ENCODE measurements around the gene EMCN.
"Not testable (repeated sequence)": the region's sequence is repeated elsewhere in the genome, so short reads cannot be mapped to it uniquely, and the experiment has no call there.

Gene EMCN, protein sequence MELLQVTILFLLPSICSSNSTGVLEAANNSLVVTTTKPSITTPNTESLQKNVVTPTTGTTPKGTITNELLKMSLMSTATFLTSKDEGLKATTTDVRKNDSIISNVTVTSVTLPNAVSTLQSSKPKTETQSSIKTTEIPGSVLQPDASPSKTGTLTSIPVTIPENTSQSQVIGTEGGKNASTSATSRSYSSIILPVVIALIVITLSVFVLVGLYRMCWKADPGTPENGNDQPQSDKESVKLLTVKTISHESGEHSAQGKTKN

DNA sequence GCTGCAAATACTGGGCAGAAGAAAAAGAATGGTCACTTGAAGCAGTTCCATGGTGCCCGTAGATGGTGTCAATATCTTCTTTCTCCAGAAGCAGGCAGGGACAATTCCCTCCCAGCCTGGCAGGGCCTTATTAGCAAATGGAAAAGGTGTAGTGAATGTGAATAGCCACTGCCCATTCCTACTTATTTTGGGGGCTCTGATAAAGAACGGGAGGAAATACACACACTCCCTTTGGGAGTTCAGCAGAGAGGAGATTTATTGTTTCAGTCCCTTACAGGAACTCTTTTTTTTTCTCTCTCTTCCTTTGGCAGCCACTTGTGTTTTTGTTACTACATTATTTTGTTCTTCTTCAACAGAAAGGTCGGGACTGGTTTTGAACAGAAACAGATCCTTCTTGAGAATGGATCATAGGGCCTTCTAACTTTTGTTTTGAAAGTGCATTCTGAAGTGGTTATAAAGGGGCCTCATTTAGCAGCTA, at the start of gene EMCN:
Gene EMCN (minus strand): TSS at position 159 of the 478 bp plus-strand sequence. CDS start 108 bp downstream, at position 51.
- no peak for DNase-seq (ENCODE audit: low spot score)

DNA sequence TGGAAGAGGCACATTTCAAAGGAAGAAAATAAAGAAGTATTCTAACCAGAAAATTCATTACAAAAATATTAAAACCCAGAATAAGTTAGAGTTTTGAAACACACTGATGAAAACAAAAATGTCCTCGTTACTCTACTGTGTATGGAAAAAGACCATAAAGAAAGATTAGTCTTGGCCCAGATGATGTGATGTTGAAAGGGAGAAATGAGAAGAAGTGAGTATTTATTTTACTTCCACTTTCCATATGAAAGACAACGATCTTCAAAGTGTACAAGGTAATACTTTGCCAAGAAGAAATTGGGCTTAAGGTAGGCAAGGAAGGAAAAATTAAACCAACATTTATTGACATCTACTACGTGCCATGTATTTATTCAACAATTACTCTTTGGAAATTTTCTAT, 48.6 kb upstream of the EMCN start:
- DNase-seq (ENCODE audit: low spot score), result no peak

DNA sequence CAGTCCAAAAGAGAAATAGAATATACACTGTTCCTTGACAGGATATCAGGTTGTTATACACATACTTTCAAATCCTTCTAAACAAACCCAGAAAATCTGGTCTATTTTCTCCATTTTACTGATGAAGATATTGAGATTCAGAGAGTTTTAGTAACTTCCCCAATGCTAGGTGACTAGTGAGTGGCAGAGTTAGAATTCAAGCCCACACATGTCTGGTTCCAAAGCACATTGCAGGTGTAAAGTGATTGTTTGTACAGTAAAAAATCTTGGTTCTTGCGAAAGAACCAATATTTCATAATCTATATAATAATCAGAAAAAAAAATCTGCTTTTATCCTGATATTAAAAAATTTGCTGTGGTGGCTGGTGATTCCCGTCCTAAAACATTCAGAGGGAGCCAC, 39.5 kb upstream of the EMCN start:
- no peak for DNase-seq (ENCODE audit: low spot score)

DNA sequence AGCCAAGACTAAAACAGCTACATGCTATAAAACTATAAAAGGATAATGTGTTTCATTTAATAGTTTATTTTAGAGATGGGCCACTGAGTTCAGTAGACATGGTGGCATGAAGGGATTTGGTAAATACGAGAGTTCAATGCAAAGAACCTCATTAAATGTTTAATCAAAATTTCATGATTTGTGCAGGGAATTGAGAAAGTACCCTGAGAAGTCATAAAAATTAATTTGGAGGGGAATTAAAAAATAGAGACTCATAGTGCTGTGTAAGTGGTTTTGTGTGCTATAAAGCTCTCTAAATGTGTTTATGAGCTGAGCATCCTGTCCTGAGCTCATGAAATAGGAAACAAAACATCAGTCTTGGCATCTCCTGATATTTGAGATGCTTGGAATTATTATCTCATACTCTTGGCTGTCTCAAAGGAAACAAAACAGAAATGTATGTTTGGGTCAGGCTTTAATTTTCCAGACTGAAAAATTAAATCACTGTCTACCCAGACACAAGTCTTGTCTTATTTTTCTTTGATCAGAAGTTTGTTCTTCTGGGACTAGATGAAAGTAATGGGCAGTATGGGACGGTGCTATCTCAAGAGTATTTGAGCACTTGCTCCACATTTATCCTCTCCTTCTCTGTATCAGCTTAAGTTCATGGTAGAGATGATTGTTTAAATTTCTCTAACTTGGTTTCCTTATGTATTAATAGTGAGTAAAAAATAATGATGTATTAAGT, 38.0 kb upstream of the EMCN start:
- no peak for DNase-seq (ENCODE audit: low spot score)

DNA sequence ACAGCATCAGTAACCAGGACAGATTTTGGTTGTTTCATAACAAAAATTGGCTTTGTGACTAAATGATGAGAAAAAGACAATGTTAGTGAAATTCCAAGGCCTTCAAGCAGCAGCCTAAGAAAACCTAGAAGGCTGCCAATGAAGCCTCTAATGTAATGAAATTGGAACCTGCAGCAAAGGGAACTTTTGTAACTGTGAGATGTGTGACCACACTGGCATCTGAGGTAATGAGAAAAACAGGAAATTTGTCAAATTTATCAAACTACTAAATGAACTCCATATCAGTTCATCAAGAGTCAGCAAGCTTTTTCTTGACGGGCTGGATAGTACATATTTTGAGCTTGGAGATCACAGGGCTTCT, 30.4 kb upstream of the EMCN start:
- DNase-seq (ENCODE audit: low spot score), result no peak

DNA sequence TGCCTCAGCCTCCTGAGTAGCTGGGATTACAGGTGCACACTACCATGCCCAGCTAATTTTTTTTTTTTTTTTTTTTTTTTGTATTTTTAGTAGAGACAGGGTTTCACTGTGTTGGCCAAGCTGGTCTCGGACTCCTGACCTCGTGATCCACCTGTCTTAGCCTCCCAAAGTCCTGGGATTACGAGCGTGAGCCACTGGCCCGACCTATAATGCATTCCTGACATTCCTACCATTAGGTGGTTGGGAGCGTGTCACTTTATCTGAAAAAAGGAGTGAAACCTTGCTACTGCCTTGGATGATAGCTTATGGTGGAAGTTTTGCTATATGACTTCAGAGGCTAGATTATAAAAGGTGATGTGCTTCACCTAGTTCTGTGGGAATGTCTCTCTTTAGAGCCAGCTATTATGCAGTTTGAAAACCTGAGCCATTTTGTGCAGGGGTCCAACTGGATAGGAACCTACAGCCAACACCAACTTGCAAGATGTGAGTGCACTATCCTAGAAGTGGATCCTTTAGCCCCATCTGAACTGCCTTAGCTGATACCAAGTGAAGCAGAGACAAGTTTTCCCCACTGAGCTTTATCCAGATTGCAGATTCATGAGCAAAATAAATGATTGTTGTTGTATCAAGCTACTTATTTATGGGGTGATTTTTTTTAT, 29.8 kb upstream of the EMCN start:
- DNase-seq (ENCODE audit: low spot score), result no peak

DNA sequence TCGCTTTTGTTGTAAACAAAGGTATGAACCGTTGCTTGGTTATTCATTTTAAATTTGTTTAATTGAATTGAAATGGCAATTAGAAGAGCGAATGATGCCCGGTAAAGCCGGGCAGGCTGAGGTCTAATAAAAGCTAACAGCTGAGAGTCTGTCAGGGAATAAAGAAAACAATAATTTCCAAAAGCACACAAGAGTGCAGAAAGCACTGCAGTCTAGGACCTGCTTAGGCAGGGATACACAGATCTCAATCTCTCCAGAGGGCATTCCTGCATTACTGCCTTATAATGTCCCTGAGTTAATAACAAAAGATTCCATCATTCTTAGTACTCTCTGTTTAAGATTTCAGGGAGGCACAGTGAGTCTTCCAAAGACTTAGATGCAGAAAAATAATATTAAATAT, 27.6 kb upstream of the EMCN start:
- DNase-seq (ENCODE audit: low spot score), result no peak

DNA sequence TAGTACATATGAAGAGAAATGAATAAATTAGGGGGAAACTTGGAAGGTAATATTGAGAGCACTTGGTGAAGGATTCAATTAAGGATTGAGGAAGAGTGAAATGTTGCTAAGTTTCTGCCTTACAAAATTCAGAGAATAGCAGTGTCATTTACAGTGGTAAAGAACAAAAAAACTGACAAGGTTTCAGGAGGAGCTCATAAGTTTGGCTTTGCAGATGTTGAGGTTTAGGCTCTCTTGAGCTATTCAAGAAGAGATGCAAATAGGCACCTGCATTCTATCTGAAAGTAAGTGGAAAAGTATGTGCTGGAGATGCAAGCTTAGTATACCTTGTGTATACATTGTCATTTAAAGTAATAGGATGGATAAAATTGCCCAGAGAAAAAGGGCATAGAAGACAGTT, 22.3 kb upstream of the EMCN start:
- no peak for DNase-seq (ENCODE audit: low spot score)

DNA sequence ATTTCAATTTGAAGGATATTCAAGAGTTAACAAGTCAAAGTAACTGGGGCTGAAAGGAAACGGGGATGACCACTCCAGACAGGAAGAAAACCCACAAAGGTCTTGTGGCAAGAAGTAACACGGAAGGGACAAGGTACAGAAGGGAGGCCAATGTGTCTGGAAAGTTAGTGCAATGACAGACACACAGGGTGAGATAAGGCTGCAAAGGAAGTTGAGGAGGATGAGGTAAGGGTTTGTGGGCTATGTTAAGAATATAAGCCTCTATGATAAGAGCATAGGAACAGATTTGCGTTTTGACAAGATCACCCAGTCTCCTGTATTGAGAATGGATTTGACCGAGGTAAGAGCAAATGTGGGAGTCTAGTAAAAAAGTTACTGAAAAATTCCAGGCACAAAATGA, 21.9 kb upstream of the EMCN start:
- DNase-seq (ENCODE audit: low spot score), result no peak

DNA sequence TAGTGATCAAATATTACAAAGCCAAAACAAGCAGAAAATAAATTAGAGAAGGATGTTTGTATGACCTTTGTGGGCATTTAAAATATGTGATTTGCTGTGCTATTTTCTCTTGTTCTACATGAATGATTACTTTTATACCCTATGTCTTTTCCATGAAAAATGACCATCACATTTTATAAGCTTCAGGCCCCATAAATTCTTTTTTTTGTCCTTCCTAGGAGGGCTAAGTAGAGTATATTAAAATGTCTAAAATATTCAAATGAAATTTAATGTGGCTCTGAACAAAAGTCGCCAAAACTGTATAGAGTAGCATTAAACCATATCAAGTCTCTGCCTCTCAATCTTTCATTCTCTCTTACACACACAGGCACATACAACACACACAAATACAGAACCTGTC, 15.9 kb upstream of the EMCN start:
- no peak for DNase-seq (ENCODE audit: low spot score)

DNA sequence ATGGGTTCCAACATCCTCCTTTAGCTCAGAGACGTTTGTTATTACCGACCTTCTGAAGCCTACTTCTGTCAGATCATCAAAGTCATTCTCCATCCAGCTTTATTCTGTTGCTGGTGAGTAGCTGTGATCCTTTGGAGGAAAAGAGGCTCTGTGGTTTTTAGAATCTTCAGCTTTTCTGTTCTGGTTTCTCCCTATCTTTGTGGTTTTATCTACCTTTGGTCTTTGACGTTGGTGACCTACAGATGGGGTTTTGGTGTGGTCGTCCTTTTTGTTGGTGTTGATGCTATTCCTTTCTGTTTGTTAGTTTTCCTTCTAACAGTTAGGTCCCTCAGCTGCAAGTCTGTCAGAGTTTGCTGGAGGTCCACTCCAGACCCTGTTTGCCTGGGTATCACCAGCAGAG, 12.3 kb upstream of the EMCN start:
- not testable (repeated sequence) for DNase-seq (ENCODE audit: low spot score)

DNA sequence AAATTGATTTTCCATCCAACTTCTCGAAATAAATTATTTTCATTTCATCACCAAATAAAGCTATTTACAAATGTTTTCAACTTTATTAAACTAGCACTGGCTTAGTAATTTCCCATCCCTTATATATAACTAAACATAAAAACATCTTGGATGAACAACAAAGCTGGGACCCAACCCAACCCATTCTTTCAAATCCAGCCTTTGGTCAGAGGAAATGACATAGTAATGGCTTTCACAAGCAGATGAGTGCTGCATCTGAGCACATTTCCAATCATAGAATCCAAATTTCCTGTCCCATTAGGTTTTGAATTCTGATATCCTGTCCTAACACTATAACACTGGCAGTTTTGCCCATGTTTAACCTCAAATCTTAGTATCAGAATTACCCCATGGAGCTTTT, 7.9 kb upstream of the EMCN start:
- no peak for DNase-seq (ENCODE audit: low spot score)

DNA sequence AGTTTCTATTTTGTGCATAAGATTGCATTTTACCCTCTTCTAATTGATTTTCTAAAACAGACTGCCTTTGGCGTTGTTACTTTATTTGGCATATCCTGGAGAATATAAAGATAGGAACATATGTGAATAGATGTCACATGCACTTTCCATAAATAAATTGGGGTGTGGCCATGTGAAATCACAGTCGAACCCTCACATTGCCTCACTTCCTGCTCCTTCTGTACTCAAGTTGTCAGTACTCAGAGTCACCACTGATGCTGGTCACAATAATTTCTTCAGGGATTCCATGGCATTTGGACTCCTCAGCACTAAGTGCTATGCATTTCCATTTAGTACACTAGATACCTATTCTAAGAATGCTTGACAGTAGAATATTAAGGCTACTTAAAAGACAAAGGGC, 1.4 kb upstream of the EMCN start:
- no peak for DNase-seq (ENCODE audit: low spot score)

DNA sequence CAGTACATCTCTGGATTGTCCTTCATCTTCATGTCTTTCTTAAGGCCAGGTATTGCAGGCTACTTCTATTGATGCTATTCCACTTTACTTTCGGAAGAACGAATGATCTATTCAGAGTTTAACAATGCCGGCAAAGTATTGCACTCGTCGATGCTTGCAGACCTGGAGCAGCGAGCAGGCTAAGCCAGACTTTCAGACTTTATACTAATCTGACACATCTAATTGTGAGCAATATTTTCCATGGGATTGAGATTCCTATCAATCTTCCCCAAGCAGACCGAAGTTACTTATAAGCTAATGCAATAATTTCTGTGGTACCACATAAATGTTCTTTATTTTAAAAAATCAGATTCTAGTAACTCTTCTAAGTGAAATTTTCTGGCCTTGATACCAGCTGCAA, 1.6 kb downstream of the EMCN start:
- no peak for DNase-seq (ENCODE audit: low spot score)

DNA sequence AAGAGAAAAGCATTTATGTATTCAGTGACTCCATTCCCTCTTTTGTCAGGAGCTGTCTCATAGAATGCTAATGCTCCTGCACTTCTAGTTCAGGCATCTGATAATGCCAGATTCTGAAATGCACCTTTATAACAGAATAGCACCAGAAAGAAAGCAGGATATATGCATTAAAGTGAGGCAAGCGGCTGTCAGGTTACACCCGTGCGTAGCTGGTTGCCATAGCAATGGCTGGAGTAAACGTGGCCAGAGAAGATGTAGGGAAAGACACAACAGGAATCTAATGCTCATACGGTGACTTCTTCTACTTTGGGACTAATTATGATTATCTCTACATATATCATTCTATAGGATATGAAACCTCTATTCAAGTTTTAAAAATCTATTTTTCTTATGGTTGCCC, 5.9 kb downstream of the EMCN start:
- DNase-seq (ENCODE audit: low spot score), result no peak

DNA sequence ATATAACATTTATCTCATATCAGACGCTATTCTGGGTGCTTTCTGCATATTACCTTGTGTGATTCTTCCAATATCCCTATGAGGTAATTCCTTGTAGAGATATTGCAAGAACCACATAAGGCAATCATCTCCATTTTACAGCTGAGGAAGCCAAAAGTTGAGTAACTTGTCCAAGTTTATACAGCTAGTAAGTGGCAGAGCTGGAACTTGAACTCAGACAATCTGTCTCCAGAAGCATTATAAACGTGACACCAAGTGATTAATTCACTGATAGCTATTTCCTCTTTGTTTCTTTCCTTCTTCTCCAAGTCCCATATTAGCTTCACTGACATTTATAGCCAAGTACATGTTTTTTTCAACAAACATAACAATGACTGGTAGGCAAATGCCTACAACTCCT, 7.3 kb downstream of the EMCN start:
- no peak for DNase-seq (ENCODE audit: low spot score)

DNA sequence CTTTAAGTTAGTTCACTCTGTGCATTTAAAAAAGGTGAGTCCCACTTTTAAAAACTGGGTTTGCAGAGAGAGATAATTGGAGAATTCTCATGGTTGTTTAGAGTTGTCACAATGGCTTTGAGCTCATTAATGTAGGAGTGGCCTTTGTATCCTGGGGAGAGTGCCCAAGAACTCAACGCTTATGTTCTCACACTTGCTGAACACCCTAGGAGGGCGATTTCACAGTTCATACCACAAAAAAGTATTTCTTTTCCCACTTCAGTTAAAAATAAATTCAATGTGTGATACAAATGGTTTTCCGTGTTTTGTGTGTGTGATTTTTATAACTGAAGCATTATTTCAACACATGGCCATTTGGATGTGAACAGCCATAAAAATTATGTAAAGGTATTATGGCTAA, 8.4 kb downstream of the EMCN start:
- DNase-seq (ENCODE audit: low spot score), result no peak

DNA sequence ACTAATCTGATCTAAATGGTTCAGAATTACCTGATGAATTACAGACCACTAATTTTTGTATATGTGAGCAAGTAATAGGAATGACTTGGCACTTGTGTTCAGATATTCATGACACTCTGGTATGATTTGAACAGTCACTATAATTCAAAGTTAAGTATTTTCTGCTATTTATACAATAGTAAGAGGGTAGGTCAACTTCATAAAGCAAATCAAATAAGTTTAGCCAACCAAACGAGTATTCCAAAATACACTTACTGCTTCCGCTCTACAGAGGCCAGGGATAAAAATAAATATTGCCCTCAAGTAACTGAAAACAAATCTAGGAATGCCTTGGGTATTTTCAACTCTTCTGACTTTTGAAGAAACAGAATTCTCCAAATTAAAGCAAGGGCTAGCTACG, 9.1 kb downstream of the EMCN start:
- no peak for DNase-seq (ENCODE audit: low spot score)

DNA sequence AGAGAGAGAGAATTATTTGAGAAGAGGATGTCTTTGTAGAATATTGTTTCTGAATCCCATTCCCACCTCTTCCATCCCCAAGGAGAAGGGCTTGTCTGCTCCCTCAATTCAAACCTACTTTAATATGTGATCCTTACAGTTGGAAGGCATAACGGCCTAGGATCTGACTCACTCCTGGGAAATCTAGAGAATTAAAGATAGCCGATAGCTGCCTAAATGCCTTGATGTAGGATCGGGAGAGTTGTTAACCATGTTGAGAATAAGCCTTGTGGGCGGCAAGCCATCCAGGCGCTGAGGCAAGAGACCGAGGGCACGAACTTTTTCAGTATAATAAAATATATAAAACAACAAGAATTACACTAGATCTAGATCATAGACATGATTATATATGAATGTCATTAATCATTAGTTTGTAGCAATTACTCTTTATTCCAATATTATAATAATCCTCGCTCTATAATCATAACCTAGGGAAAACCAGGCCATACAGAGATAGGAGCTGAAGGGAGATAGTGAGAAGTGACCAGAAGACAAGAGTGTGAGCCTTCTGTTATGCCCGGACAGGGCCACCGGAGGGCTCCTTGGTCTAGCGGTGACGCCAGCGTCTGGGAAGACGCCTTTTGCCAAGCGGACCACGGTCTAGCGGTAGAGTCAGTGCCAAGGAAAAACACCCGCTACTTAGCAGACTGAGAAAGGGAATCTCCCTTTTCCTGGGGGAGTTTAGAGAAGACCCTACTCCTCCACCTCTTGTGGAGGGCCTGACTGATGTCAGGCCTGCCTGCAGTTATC, 13.5 kb downstream of the EMCN start:
- DNase-seq (ENCODE audit: low spot score), result no peak

DNA sequence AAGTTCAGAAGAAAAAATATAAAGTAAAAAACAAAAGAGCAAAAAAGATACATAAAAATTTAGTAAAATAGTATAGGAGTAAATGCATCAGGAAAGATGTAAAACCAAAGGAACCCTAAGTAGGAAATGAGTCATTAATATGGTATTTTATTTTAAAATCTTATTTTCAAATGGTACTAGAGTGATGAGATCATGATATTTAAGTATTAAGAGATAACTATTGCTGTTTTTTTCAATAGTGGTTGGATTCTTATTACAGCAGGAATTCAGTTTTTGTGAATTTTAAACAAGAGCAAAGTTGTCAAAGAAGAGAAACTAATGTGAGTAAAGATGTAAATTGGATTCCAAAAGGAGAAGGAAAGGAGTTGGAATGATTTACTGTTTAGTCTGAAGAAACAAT, 20.0 kb downstream of the EMCN start:
- DNase-seq (ENCODE audit: low spot score), result no peak

DNA sequence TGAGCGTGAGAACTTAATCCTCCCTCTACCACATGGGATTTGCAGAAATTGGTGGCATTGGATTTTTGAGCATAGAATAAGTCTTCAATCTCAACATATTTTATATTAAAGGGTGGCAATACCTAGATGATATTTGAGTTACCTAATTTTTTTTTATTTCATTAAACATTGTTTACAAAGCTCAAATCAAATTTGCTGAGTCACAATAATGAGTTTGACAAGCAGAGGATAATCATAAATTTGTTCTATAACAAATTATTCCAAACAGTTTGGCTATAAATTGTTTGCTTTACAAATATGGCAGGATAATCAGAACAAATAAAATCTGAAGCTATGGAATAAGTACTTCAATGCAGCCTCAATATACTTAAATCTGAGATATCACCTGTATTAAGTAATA, 22.7 kb downstream of the EMCN start:
- no peak for DNase-seq (ENCODE audit: low spot score)

DNA sequence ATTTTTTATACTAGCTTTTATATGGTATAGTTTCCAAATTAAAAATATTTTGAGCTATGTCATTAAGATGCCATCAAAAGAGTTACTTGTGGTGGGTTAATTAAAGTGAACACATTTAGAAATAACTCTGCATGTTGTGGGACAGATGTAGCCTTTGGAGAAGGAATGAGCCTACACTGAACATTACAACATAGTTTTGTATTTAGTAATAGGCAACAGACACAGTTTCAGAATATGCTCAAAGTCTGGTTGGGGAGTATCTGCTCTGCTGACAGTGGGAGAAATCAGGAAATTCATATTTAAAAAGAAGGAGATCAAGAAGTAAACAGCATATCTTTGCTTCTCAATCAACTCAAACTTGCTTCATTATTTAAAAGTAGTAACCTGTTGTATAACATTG, 23.7 kb downstream of the EMCN start:
- DNase-seq (ENCODE audit: low spot score), result no peak

DNA sequence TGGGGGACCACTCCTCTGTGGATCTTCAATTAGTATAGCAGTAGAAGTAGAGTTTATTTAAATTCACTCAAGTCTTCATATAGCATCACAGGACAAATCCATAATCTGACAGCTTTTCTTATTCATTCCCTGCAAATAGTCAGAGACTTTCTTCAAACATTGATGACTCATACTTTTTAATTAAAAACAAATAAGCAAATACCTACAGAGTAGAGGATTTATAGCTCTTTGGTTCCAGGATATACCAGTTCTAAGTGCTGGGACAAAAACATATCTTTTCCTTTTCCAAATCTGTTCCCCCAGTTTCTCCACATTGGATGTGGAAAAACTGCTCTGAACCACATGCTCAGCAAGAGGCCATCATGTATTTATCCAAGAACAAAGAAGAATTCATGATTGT, 24.1 kb downstream of the EMCN start:
- DNase-seq (ENCODE audit: low spot score), result no peak

Data from pons (tissue), 1 donor.